Stomach (tissue), 9 donors: Measurements from ENCODE around the gene SEC14L6. TPM values are rescaled to one million over a fixed set of nuclear protein-coding genes. Genes with fewer than 3 reads are reported as not detected.

Experiments
- DNase-seq, 2 donors: peaks; one replicate each; pipeline versions ENCODE4 v3.0.0 to v3.0.0-alpha.2; 2013 to 2019
- H3K27ac ChIP-seq, 5 donors: fragments of 200-600 bp in 4 of 5; sonication (generic) in 4 of 5; one replicate each; pipeline ENCODE4 v1.5.1; 2013 to 2019; ENCODE audit warnings: mild to moderate bottlenecking in 1 of 5, moderate library complexity in 1 of 5
- H3K27me3 ChIP-seq, 3 donors: fragments of 200-600 bp; sonication (generic); one replicate each; pipeline ENCODE4 v1.5.1; 2017 to 2019; ENCODE audit warnings: mixed run types in 1 of 3
- H3K36me3 ChIP-seq, 4 donors: fragments of 200-600 bp; sonication (generic); 1 replicate in 3 of 4; 2 replicates in 1 of 4; pipeline ENCODE4 v1.5.1; 2016 to 2019
- H3K4me1 ChIP-seq, 4 donors: fragments of 200-600 bp; sonication (generic); one replicate each; pipeline ENCODE4 v1.5.1; 2016 to 2019
- H3K4me3 ChIP-seq, 4 donors: fragments of 200-600 bp; sonication (generic) in 3 of 4; one replicate each; pipeline ENCODE4 v1.5.1; 2016 to 2019; ENCODE audit warnings: mild to moderate bottlenecking in 1 of 4
- H3K9me3 ChIP-seq, 4 donors: fragments of 200-600 bp; sonication (generic); one replicate each; pipeline ENCODE4 v1.5.1; 2016 to 2019
- CTCF ChIP-seq, 7 experiments: fragments of 450-650 bp in 4 of 7; fragments of 200-600 bp in 3 of 7; sonication (generic) in 3 of 7; IDR thresholded peaks; one replicate each; pipeline ENCODE4 v1.5.1; 2016 to 2019; ENCODE audit warnings: antibody characterized with exemption in 7 of 7, control low read depth in 2 of 7, mild to moderate bottlenecking in 1 of 7
- EP300 ChIP-seq: sonication (generic); formaldehyde crosslinking; IDR thresholded peaks from one replicate; pipeline ENCODE4 v1.6.1; 2017; ENCODE audit warnings: antibody characterized with exemption
- POLR2A ChIP-seq, 4 donors: fragments of 450-650 bp; IDR thresholded peaks; one replicate each; pipeline ENCODE4 v1.6.1; 2016; ENCODE audit warnings: antibody characterized with exemption in 4 of 4, control low read depth in 2 of 4, mild to moderate bottlenecking in 1 of 4, moderate library complexity in 1 of 4
- POLR2AphosphoS5 ChIP-seq, 3 donors: sonication (generic); formaldehyde crosslinking; IDR thresholded peaks; one replicate each; pipeline ENCODE4 v1.6.1; 2016; ENCODE audit warnings: antibody characterized with exemption in 3 of 3
- WGBS, 5 donors: extraction: QIAGEN DNeasy Blood & Tissue Kit in 3 of 5; methylation state at CpG; one replicate each; pipeline versions ENCODE4 v1.1.5 to v1.1.7; 2013 to 2018; 5-methylcytosine and 5-hydroxymethylcytosine counted together
- intact Hi-C: fragments of 100-400 bp; cut with DNase I; formaldehyde crosslinking; loops from one replicate; pipeline ENCODE4 v1.15.1; 2023; ENCODE audit warnings: low total_unique reads
- polyA plus RNA-seq, 3 donors: library from polyadenylated mRNA; stranded (reverse); fragments of 200-250 nt; gene quantifications; one replicate each; pipeline ENCODE4 v1.2.3, GENCODE V29; 2013
- total RNA-seq, 5 donors: library from RNA; depleted of rRNA; stranded (reverse); fragments of >200 nt; gene quantifications; one replicate each; pipeline versions ENCODE4 v1.1.0 to v1.2.3, GENCODE V29; 2014 to 2016
- donor health status: healthy with polysubstance abuse.
- donor health status: Bipolar disorder and iron deficiency.
- donor health status: healthy.

SEC14L6 gene
- total and polyA plus RNA-seq, 8 donors: 0.58 to 1.4 (median 0.84) TPM; not detected in 4

DNA sequence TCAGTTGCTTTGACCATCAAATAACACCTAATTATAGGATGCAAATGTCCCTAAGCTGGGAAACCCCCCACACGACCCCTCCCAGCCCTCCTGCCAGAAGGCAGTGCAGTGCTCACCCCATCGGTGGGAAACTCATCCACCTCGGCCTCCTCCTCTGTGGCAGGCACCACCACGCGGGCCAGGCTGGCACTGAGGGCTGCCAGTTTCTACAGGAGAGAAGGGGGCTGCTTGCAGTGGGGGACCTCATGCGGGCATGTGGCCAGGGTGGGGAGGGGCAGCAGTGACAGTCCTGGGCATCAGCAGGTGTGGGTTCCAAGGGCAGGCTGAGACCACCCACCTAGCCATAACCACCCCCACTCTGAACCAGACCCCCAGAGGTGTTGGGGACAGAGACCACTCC is 34.4 kb upstream of the SEC14L6 start:
- 58 to 89% (median 82%) methylated on average over 2 to 6 of the region's 6 CpGs for WGBS, 5 donors
- intact Hi-C loops: no loop called here
- H3K9me3 ChIP-seq: no peaks in the 10 kb centered on the region
- TF ChIP-seq EP300 (no peak), POLR2AphosphoS5 (IDR thresholded peaks at IDR 0.05) (no peak), POLR2A (IDR thresholded peaks at IDR 0.05) (no peak)
- H3K4me3 ChIP-seq: no peak overlapping the region
- DNase-seq: no peak
- no peaks in the 10 kb centered on the region for H3K27me3 ChIP-seq
- no peak overlapping the region for H3K27ac ChIP-seq
- peaks cover 11 to 14% (median 12%) of the 10 kb centered on the region in 4 donors for H3K4me1 ChIP-seq
- H3K36me3 ChIP-seq: peaks cover 97 to 100% (median 100%) of the 10 kb centered on the region in 4 donors

- Histone ChIP-seq H3K27ac (no peak overlapping the region), H3K9me3 (no peaks in the 10 kb centered on the region), H3K36me3 (peaks cover 73 to 84% (median 82%) of the 10 kb centered on the region in 4 donors), H3K27me3 (no peaks in the 10 kb centered on the region), H3K4me3 (no peak overlapping the region), H3K4me1 (peaks cover 32 to 34% (median 33%) of the 10 kb centered on the region in 4 donors)
- 89 to 93% (median 91%) methylated on average over 12 of the region's 12 CpGs for WGBS, 5 donors
- no peak for DNase-seq
- intact Hi-C loops: no loop called here
- TF ChIP-seq CTCF (IDR thresholded peaks at IDR 0.05): no peak
- TF ChIP-seq EP300: no peak
- TF ChIP-seq POLR2A (IDR thresholded peaks at IDR 0.05): no peak
- TF ChIP-seq POLR2AphosphoS5 (IDR thresholded peaks at IDR 0.05): no peak
Measured at GRCh38 chr22:30578481-30578880, 31.9 kb upstream of the SEC14L6 start.

DNA sequence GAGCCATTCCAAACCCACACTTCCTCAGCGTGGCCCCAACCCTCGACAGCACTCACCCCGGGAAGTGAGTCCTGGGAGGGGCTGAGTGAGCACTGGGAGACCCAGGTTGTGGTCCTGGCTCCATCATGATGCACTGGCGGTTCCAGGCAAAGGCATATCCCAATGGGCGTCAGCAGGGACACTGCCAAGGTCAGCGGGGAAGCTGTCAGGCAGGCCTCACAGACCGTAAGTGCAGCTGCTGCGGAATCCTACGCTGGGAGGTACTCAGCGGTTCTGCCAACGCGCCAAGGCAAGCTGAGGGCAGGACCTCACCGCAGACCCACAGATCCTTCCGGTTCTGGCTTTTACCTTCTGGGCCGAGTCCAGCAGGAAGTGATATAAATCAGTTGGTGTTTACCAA is 29.3 kb upstream of the SEC14L6 start:
- no peak for TF ChIP-seq POLR2A (IDR thresholded peaks at IDR 0.05)
- no peak for TF ChIP-seq EP300
- peak in 1 of 3 donors; percentile 56 for TF ChIP-seq POLR2AphosphoS5 (IDR thresholded peaks at IDR 0.05)
- H3K4me1 ChIP-seq: peaks cover 45 to 49% (median 47%) of the 10 kb centered on the region in 4 donors
- H3K9me3 ChIP-seq: no peaks in the 10 kb centered on the region
- H3K4me3 ChIP-seq: no peak overlapping the region
- WGBS, 5 donors: 35 to 61% (median 36%) methylated on average over 5 to 15 of the region's 15 CpGs
- DNase-seq: peak in 1 of 2 donors; percentile 88
- peaks cover 47 to 58% (median 56%) of the 10 kb centered on the region in 4 donors for H3K36me3 ChIP-seq
- peak overlapping the region; percentile 82 to 88 (median 85) for H3K27ac ChIP-seq
- intact Hi-C loops: no loop called here
- H3K27me3 ChIP-seq: no peaks in the 10 kb centered on the region

DNA sequence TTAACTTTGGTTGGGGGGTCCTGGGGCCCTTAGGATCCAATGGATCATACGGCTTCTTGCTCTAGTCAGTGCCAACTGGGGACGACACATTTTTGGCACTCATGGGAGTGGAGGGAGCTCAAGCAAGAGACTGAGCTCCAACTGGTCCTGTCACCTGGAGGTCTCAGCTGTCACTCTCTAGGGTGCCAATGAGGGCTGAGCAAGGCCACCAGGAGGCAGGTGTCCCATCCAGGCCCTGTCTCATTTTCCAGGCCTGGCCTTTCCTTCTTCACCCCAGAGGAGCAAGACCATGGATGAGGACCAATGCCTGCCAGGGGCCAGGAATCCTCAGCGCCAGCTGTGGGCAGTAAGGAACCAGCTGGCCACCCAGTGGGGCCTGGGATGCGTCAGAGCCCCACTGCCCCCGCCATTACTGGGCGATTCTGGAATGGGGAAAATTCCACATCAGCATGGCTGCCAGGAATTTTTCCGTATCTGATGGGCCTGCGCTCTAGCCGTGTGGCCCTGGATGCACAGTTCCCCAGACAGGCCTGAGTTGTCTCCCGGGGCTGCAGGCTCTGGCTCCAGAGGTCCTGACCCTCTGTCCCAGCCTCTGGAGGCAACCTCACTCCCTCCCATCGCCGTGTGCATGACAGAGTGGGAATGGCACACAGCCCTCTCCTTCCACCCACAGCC is 28.6 kb upstream of the SEC14L6 start:
- H3K4me1 ChIP-seq: peaks cover 45 to 49% (median 47%) of the 10 kb centered on the region in 4 donors
- peak overlapping the region; percentile 82 to 88 (median 85) for H3K27ac ChIP-seq
- no peaks in the 10 kb centered on the region for H3K27me3 ChIP-seq
- 26 to 55% (median 32%) methylated on average over 10 to 12 of the region's 12 CpGs for WGBS, 5 donors
- H3K9me3 ChIP-seq: no peaks in the 10 kb centered on the region
- TF ChIP-seq CTCF (IDR thresholded peaks at IDR 0.05) (peak in 1 of 7 experiments; percentile 10), POLR2AphosphoS5 (IDR thresholded peaks at IDR 0.05) (peak in 2 of 3 donors; percentile 12 to 64), EP300 (no peak)
- peak; percentile 60 to 75 for DNase-seq
- H3K36me3 ChIP-seq: peaks cover 39 to 50% (median 49%) of the 10 kb centered on the region in 4 donors
- H3K4me3 ChIP-seq: peak overlapping the region; percentile 37 to 55 (median 45)
- intact Hi-C loops: no loop called here

DNA sequence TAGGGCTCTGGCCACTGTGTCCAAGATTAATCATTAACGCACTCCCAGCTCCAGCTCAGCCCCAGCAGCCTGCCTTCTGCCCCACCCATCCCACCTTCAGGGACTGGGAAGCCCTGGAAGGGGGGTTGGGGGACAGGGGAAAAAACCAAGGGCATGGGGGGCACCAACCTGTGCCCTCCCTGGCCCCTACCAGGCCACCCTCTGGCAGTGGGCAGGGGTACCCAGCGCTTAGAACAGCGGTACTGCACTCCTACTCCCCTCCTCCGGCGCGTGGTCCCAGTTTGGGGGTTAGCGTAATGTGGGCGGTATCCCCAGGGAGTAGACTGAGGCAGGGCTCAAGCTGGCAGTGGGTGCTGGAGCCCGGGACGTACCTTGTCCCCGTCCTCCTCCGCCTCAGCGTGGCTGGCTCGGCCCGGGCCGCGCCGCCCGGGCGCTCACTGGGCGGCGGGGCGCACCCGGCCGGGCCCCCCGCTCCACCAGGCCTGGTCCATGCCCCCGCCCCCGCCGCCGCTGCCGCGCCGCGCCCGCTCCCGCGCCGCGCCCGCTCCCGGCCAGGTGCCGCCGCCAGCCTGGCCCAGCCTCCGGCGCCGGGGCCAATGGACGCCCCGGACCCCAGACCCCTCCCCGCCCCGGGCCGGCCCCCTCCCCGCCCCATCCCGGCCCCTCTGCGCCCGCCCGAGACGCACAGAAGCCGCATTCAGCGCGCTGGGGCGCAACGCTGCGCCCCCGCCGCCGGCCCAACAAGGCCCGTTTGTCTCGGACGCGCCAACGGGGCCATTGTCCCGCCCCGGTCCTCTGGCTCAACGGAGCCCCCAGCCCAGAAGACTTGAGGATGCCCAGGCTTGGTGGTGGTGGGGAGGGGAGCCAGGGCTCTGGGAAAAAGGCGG is 27.8 kb upstream of the SEC14L6 start, which contains the start of gene GAL3ST1:
Gene GAL3ST1, minus strand, starts transcription at position 571 of the 887 bp plus-strand sequence. CDS start 17,273 bp downstream, outside the sequence.
- intact Hi-C loops: no loop called here
- peak; percentile 66 to 88 for DNase-seq
- Histone ChIP-seq H3K27ac (peak within 1 kb of the TSS; percentile 85 to 89 (median 87)), H3K36me3 (peaks cover 31 to 42% (median 41%) of the 10 kb centered on the region in 4 donors), H3K4me1 (peaks cover 45 to 49% (median 47%) of the 10 kb centered on the region in 4 donors), H3K9me3 (no peaks in the 10 kb centered on the region), H3K4me3 (peak within 1 kb of the TSS; percentile 37 to 55 (median 45)), H3K27me3 (no peaks in the 10 kb centered on the region)
- no peak for TF ChIP-seq CTCF (IDR thresholded peaks at IDR 0.05)
- 2 to 14% (median 7%) methylated on average over 9 to 75 of the region's 75 CpGs for WGBS, 5 donors
